Measurements from ENCODE around the gene IER5L. TPM values are rescaled to one million over a fixed set of nuclear protein-coding genes. Genes with fewer than 3 reads are reported as not detected.

IER5L gene
- total and polyA plus RNA-seq, 2 donors (not counting 3 experiments of a cell fraction or from before 2014, with no cell fraction given): 5.3 to 12.3 TPM

GRCh38 chr9:129135476-129135875 is 42.6 kb downstream of the IER5L start:
- no peak overlapping the region for H3K9ac ChIP-seq (replicated peaks; ENCODE audit: extremely low read depth, insufficient read depth, low read length)
- no peak overlapping the region for H2AFZ ChIP-seq (ENCODE audit: low read depth, low read length)
- intact Hi-C loops (cut with micrococcal nuclease): loop anchor here (5.0 kb wide), 1 partner anchor 647 kb away; no protein-coding TSS in a partner anchor
- H3K4me1 ChIP-seq (ENCODE audit: control insufficient read depth, extremely low read depth, insufficient read depth, low read length): peaks cover 20% of the 10 kb centered on the region
- TF ChIP-seq JUN (IDR thresholded peaks at IDR 0.05; ENCODE audit: borderline replicate concordance, insufficient read depth, insufficient read length, low read depth): no peak
- TF ChIP-seq POLR2A (IDR thresholded peaks at IDR 0.05; ENCODE audit: low read depth, low read length): no peak
- TF ChIP-seq POLR2AphosphoS5 (IDR thresholded peaks at IDR 0.05; ENCODE audit: insufficient read depth, low read depth, low read length): no peak
- TF ChIP-seq MYC (IDR thresholded peaks at IDR 0.05; ENCODE audit: low read depth, low read length): no peak
- TF ChIP-seq FOS (IDR thresholded peaks at IDR 0.05; ENCODE audit: borderline replicate concordance, insufficient read depth, low read length): no peak
- TF ChIP-seq, protein P1, sequence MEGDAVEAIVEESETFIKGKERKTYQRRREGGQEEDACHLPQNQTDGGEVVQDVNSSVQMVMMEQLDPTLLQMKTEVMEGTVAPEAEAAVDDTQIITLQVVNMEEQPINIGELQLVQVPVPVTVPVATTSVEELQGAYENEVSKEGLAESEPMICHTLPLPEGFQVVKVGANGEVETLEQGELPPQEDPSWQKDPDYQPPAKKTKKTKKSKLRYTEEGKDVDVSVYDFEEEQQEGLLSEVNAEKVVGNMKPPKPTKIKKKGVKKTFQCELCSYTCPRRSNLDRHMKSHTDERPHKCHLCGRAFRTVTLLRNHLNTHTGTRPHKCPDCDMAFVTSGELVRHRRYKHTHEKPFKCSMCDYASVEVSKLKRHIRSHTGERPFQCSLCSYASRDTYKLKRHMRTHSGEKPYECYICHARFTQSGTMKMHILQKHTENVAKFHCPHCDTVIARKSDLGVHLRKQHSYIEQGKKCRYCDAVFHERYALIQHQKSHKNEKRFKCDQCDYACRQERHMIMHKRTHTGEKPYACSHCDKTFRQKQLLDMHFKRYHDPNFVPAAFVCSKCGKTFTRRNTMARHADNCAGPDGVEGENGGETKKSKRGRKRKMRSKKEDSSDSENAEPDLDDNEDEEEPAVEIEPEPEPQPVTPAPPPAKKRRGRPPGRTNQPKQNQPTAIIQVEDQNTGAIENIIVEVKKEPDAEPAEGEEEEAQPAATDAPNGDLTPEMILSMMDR (IDR thresholded peaks at IDR 0.05; ENCODE audit: extremely low read depth in 1 of 2, insufficient read depth in 1 of 2, low read depth in 1 of 2, low read length in 2 of 2): no peak
- TF ChIP-seq MAX (IDR thresholded peaks at IDR 0.05; ENCODE audit: insufficient read depth, insufficient read length): no peak
- no peak for TF ChIP-seq EZH2 (IDR thresholded peaks at IDR 0.05; ENCODE audit: borderline replicate concordance, low read depth, low read length, severe bottlenecking)
- no peak for TF ChIP-seq GATA2 (IDR thresholded peaks at IDR 0.05; ENCODE audit: insufficient read depth, insufficient read length, low read depth, low read length)
- DNase-seq (ENCODE audit: low read depth, low spot score): no peak
- H3K9me3 ChIP-seq (replicated peaks; ENCODE audit: control insufficient read depth, insufficient read depth, low read length): no peaks in the 10 kb centered on the region
- no peak overlapping the region for H3K4me2 ChIP-seq (ENCODE audit: insufficient read depth, low read length)
- H3K36me3 ChIP-seq (ENCODE audit: control insufficient read depth in 2 of 2, extremely low read depth in 1 of 2, insufficient read depth in 2 of 2, low read length in 2 of 2): peaks cover 6 to 15% of the 10 kb centered on the region in 2 experiments
- no peak overlapping the region for H3K4me3 ChIP-seq (replicated peaks in 1 of 3; ENCODE audit: insufficient read depth in 1 of 3, low read depth in 1 of 3, low read length in 3 of 3)
- no peaks in the 10 kb centered on the region for H3K9me1 ChIP-seq (replicated peaks; ENCODE audit: control insufficient read depth, extremely low read depth, insufficient read depth, low read length)
- CTCF ChIA-PET: interaction anchor here (0.6 to 12.6 kb wide), 5 partner anchors 7 to 684 kb away, joined by 3 to 232 read pairs (median 5); partner anchors contain the start of genes C9orf50 and NTMT1
- FAIRE-seq: no peak
- dilution Hi-C loops (cut with MboI; ENCODE audit: extremely low pct_ligation_motif_present, low sequenced_read_pairs): no loop called here
- no peaks in the 10 kb centered on the region for H4K20me1 ChIP-seq (replicated peaks; ENCODE audit: control insufficient read depth, extremely low read depth, insufficient read depth, low read length)
- H3K27ac ChIP-seq (ENCODE audit: insufficient read depth, low read depth, low read length): no peak overlapping the region
- POLR2A ChIA-PET: no interaction called here
- H3K27me3 ChIP-seq (ENCODE audit: control insufficient read depth in 2 of 2, insufficient read depth in 2 of 2, low read length in 2 of 2): no peaks in the 10 kb centered on the region
- BruUV-seq (replicated peaks): no TSS peak
- no peaks in the 10 kb centered on the region for H3K79me2 ChIP-seq (ENCODE audit: control insufficient read depth, insufficient read depth, low read length)

All from endothelial cell of umbilical vein (primary cell).